GM19035 (cell line): ENCODE data around the gene PNLIPRP1.

Source experiments
- ATAC-seq: cut with Tn5 transposase; IDR thresholded peaks from one replicate; pipeline ENCODE4 v1.9.1; 2021; ENCODE audit not compliant: unreplicated experiment

The PNLIPRP1 gene

DNA sequence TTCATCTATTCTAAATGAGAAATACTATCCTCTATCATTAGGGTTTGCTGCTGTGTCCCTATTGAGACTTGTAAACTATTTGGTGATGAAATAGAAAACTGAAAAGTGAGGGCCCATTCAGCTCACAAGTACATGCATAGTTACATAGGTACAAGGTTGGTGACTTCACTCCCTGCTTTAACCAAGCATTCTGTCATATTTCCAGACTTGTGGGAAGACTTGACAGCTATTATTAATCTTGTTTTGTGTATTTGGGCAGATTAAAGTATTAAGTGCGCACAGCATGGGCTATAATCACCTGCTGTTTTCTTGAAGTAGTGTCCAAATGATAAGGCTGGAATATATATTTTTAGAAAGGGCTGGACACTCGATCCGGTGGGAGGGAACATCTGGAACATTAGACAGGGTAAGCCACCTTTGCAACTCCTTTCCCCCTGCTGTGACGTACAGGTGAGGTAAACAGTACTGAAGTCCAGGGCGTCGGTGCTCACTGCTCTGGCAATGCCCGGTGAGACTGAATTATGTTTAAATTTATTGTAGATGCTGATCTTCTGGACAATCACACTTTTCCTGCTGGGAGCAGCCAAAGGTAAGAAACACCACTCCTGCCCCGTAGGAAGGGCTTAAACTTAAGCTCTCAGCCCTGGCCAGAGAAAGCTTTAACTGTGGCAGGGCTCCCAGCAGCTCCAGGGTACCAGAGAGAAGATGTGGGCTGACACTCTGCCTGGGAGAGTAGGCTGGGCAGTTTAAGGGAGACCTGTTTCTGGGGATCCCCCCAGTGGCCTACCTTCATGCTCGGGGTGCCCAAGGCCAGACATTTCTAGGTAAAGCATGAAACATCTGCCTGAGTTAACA lies at the start of gene PNLIPRP1:
TSS of gene PNLIPRP1 (plus strand) at position 370 of the 855 bp plus-strand sequence. CDS start at position 541, 171 bp downstream.
- no peak for ATAC-seq

- no peak for ATAC-seq
Measured at GRCh38 chr10:116542007-116542677, 48.6 kb upstream of the PNLIPRP1 start.

DNA sequence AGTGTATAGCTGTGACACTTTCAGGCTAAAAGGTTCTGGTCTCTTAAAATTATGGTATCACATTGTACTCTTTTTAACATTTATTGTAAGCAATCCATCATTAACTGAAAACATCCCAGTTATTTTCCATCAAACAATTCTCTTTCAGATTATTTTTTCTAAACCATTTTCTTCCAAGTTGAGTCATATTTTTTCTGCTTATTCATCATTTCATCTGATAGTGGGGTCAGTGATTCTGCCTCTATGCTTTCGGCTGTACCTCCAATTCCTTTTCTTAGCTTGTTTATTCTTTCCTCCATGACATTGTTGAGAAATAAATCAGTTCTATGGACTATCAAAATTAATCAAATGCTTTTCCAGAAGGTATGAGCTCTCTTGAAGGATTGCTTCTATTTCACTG lies 45.6 kb upstream of the PNLIPRP1 start:
- no peak for ATAC-seq

DNA sequence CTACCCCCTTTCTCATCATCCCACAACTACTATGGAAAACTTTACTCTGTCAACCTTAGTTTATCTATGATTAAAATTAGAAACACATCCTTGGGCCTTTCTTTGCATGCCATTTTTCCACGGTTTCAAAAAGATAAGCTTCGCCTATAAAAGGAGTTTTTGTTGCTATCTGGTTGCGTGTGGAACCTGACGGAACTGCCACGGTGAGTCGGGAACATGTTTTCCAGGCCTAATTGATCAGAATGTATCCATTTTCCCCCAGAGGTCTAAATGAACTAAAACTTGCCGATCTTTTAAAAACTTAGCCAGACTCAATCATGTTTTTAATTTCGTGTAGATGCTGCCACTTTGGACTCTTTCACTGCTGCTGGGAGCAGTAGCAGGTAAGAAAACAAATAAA lies 45.0 kb upstream of the PNLIPRP1 start, which contains the start of gene PNLIP:
TSS of gene PNLIP (plus strand) at position 176 of the 400 bp plus-strand sequence. CDS start at position 338, 162 bp downstream.
- ATAC-seq = no peak

- ATAC-seq = no peak
Measured at GRCh38 chr10:116548301-116548700, 42.5 kb upstream of the PNLIPRP1 start.

DNA sequence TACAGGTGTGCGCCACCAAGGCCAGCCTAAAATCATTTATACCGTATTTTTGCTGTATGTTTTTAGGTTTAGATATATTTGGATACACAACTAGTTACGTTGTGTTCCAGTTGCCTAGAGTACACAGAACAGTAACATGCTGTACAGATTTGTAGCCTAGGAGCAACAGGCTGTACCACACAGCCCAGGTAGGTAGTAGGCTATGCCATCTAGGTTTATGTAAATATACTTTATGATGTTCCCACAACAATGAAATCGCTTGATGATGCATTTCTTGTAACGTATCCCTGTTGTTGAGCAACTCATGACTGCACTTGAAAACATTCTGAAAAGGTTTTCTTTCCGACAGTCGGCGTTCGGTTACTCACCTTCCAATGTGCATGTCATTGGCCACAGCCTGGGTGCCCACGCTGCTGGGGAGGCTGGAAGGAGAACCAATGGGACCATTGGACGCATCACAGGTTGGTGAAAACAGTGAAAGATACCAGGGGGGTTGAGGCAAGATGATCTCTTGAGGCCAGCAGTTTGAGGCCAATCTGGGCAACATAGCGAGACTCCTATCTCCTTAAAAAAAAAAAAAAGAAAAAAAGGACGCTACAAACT lies 37.3 kb upstream of the PNLIPRP1 start:
- ATAC-seq = no peak

GRCh38 chr10:116554628-116555027 lies 36.1 kb upstream of the PNLIPRP1 start:
- ATAC-seq = no peak

DNA sequence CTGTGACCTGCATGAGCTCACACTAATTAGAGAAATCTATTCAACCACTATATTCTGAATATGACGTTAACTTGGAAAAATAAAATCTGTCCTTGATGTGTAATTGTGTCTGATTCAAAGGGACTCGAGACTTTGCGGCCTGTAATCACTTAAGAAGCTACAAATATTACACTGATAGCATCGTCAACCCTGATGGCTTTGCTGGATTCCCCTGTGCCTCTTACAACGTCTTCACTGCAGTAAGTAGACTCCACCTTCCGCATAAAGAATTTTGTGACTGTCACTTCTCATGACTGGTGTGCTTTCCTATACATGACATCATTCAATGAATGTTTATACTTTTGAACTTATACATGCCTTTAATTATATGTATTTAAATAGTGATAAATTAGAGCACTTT lies 34.9 kb upstream of the PNLIPRP1 start:
- ATAC-seq = no peak

- ATAC-seq = no peak
Measured at GRCh38 chr10:116557305-116557880, 33.4 kb upstream of the PNLIPRP1 start.

GRCh38 chr10:116565534-116565933 lies 25.2 kb upstream of the PNLIPRP1 start:
- no peak for ATAC-seq

- ATAC-seq = no peak
Measured at GRCh38 chr10:116566932-116567331, 23.8 kb upstream of the PNLIPRP1 start.

DNA sequence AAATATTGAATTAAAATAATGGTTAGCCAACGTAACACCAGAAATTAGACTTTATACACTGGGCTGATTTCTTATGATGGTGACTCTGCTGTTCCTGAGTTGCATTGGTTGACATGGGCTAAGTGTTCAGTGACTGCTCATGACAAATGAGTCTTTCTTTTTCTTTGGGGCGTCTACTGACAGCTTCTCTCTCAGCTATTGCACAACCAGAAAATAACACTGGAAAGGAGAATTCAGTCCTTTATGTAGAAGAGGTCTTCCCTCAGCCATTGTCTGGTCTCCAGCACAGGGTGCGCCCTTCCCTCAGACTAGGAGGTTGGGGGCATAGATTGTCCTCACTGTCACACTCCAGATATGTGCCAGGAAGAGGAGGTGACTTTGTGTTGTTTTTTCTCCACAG lies 23.4 kb upstream of the PNLIPRP1 start:
- ATAC-seq = no peak

DNA sequence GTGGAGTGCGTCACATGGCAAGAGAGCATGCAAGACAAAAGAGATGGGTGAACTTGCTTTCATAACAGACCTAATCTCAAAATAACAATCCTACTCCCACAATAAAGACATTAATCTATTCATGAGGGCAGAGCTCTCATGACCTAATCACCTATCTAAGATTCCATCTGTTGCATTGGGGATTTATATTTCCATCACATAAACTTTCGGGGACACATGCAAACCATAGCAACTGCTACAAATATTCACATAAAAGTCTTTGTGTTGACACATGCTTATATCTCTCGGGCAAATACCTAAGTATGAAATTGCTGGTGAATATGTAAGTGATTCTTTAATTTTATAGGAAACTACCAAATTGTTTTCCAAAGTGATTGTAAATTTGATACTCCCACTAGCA lies 16.0 kb upstream of the PNLIPRP1 start:
- no peak for ATAC-seq

DNA sequence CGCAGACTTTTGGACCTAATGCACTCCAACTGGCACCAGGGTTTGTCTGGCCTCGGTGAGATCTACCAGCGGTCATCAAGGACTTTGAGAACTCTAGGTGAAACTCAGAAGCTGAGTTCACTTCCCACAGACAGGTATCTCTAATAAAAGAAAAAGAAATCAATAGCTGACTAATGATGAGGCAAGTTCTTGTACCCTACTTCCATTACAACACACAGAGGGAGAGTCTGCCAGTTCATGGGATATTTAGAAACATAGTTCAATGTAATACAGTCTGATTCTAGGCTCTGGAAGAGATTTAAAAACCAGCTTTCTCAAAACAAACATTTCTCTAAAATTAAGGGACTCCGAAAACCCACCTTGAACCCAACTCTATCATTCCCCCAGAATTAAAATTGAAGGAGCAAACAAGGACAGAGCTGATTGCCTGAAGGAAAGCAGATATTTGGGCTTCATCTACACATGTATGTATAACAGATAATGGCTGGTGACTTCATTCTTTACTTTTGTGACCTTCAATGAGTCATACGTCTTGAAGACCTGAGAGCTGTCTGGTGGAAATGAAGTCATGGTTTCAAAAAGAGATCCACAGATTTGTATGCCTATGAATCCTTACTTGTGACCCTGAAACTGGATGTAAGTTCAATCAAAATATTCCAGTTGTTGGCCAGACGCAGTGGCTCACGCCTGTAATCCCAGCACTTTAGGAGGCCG lies 2.7 kb upstream of the PNLIPRP1 start:
- ATAC-seq = no peak

DNA sequence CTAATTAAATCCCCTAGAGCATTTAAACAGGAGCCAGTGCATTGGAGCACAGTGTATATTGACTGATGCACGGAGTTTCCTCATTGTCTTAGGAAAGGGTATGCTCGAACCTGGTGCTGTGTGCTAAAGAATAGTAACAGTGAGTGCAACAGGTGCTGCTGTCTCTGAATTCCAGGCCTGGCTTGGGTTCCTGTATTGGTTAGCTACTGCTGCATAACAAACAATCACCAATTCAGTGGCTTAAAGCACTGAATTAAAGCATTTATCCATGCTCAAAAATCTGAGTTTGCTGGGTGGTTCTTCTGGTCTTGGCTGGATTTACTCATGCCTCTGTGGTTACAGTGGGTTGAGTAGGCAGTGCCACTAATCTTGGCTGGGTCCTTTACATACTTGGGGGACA lies 1.8 kb upstream of the PNLIPRP1 start:
- ATAC-seq = no peak

GRCh38 chr10:116589926-116590325 lies 833 bp upstream of the PNLIPRP1 start:
- no peak for ATAC-seq

DNA sequence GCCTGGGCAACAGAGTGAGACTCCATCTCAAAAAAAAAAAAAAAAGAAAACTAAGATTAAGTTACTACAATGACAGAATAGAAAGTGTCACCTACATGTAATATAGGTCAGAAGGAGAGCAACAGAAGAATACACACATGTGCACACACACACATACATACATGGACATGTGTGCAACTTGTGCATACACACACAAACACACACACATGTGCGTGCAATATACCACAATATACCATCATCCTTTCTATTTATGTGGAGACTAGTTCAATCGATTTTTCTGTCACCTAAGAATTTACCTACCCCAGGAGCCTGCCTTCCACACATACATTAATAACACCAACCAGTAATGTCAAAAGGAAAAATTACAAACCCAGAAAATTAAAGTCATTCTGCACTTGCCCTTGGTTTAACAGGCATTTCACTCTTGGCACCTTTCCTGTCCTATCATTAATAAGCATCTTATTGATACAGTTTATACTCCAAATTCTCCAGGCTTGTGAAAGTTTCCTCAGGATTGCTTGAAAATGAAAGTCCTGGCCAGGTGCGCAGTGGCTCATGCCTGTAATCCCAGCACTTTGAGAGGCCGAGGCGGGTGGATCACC lies 2.5 kb downstream of the PNLIPRP1 start:
- ATAC-seq = no peak

- ATAC-seq = no peak
Measured at GRCh38 chr10:116594525-116595035, 3.8 kb downstream of the PNLIPRP1 start.

GRCh38 chr10:116596062-116596461 lies 5.3 kb downstream of the PNLIPRP1 start:
- ATAC-seq = no peak

DNA sequence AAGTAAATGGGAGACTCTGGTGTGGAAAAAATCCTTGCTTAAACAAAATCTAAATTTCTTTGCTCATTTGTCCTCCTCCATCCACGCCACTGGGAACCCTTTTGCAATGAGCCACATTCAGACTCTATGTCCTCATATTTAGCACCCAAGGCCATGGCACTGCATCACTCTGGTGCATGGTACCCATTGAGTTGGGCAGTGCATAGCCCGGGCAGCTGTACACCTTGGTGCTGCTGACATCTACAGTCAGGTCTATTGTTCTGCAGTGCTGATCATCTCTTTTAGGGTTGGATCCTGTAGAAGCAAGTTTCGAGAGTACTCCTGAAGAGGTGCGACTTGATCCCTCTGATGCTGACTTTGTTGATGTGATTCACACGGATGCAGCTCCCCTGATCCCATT lies 6.8 kb downstream of the PNLIPRP1 start:
- ATAC-seq = no peak
